Measurements from ENCODE around the gene TRAPPC3L.

The TRAPPC3L gene

DNA sequence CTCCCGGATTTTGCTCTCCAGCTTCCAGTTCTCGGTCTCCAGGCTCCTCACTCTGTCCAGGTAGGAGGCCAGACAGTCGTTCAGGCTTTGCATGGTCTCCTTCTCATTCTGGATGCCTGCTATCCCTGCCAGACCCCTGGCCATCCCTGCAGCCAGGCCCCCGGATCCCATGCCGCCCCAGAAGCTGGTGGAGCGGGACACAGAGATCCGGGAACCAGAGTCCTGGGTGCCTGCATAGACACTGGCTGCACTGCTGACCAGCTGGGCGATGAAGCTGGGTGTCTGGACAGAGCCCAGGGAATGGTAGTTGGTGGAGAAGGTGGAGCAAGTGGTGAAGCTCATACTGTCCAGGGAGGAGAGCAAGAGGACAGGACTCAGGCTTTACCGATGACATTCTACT lies 87.2 kb downstream of the TRAPPC3L start:
- no peaks in the 10 kb centered on the region for H3K9me3 ChIP-seq (ENCODE audit: control insufficient read depth, low read length)
- no peak overlapping the region for H2AFZ ChIP-seq
- H3K79me2 ChIP-seq: no peaks in the 10 kb centered on the region
- no peak overlapping the region for H3K4me2 ChIP-seq (ENCODE audit: low read length)
- peaks cover 3% of the 10 kb centered on the region for H3K4me1 ChIP-seq
- no peak overlapping the region for H3K9ac ChIP-seq
- no peak overlapping the region for H3K27ac ChIP-seq
- TF ChIP-seq, protein P1, sequence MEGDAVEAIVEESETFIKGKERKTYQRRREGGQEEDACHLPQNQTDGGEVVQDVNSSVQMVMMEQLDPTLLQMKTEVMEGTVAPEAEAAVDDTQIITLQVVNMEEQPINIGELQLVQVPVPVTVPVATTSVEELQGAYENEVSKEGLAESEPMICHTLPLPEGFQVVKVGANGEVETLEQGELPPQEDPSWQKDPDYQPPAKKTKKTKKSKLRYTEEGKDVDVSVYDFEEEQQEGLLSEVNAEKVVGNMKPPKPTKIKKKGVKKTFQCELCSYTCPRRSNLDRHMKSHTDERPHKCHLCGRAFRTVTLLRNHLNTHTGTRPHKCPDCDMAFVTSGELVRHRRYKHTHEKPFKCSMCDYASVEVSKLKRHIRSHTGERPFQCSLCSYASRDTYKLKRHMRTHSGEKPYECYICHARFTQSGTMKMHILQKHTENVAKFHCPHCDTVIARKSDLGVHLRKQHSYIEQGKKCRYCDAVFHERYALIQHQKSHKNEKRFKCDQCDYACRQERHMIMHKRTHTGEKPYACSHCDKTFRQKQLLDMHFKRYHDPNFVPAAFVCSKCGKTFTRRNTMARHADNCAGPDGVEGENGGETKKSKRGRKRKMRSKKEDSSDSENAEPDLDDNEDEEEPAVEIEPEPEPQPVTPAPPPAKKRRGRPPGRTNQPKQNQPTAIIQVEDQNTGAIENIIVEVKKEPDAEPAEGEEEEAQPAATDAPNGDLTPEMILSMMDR (IDR thresholded peaks at IDR 0.05): no peak
- no peak overlapping the region for H3K4me3 ChIP-seq (ENCODE audit: low read depth, low read length)
- no peaks in the 10 kb centered on the region for H3K36me3 ChIP-seq (ENCODE audit: control insufficient read depth, insufficient read depth, low read length)
- no peaks in the 10 kb centered on the region for H3K27me3 ChIP-seq (ENCODE audit: control insufficient read depth, insufficient read depth, low read length)

DNA sequence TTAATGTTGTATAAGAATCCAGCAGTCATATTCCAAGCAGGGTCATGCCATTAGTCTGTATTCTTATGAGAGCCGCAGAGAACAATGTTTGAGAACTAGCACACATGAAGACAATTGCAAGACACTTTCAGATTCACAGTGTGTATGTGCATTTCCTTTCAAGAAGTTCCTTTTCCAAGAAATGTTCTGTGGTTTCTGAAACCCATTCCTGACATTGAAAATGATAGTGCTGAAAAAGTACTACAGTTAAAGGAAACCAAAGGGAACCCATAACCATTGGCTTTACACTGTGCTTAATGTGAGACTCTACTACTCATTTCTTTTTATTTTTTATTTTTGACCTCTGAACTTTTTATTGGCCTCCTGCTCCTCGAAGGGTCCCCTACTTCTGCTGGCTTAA lies 88.6 kb downstream of the TRAPPC3L start:
- no peaks in the 10 kb centered on the region for H3K4me1 ChIP-seq
- H2AFZ ChIP-seq: no peak overlapping the region
- no peaks in the 10 kb centered on the region for H3K9me3 ChIP-seq (ENCODE audit: control insufficient read depth, low read length)
- no peak overlapping the region for H3K9ac ChIP-seq
- H3K27me3 ChIP-seq (ENCODE audit: control insufficient read depth, insufficient read depth, low read length): no peaks in the 10 kb centered on the region
- H3K36me3 ChIP-seq (ENCODE audit: control insufficient read depth, insufficient read depth, low read length): no peaks in the 10 kb centered on the region
- no peak overlapping the region for H3K27ac ChIP-seq
- TF ChIP-seq, protein P1 (IDR thresholded peaks at IDR 0.05): no peak
- no peak overlapping the region for H3K4me2 ChIP-seq (ENCODE audit: low read length)
- no peaks in the 10 kb centered on the region for H3K79me2 ChIP-seq
- H3K4me3 ChIP-seq (ENCODE audit: low read depth, low read length): no peak overlapping the region

DNA sequence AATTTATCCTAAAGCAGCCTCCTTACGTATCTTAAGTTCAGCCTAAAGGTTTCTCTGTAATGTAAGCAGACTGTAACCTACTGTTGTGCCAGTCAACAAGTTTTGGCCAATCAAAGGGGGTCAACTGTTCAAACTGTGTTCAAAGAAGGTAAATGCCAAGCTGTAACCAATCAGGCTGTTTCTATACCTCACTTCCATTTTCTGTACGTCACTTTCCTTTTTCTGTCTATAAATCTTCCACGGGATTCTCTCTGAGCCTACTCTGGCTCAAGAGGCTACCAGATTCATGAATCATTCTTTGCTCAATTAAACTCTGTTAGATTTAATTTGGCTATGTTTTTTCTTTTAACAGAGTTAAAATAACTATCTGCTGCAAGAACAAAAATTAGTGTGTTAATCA lies 89.4 kb downstream of the TRAPPC3L start:
- no peak overlapping the region for H3K4me2 ChIP-seq (ENCODE audit: low read length)
- no peaks in the 10 kb centered on the region for H3K4me1 ChIP-seq
- TF ChIP-seq, protein P1 (IDR thresholded peaks at IDR 0.05): no peak
- no peak overlapping the region for H3K27ac ChIP-seq
- no peaks in the 10 kb centered on the region for H3K79me2 ChIP-seq
- no peak overlapping the region for H3K4me3 ChIP-seq (ENCODE audit: low read depth, low read length)
- no peaks in the 10 kb centered on the region for H3K9me3 ChIP-seq (ENCODE audit: control insufficient read depth, low read length)
- H2AFZ ChIP-seq: no peak overlapping the region
- no peaks in the 10 kb centered on the region for H3K27me3 ChIP-seq (ENCODE audit: control insufficient read depth, insufficient read depth, low read length)
- no peak overlapping the region for H3K9ac ChIP-seq
- H3K36me3 ChIP-seq (ENCODE audit: control insufficient read depth, insufficient read depth, low read length): no peaks in the 10 kb centered on the region

DNA sequence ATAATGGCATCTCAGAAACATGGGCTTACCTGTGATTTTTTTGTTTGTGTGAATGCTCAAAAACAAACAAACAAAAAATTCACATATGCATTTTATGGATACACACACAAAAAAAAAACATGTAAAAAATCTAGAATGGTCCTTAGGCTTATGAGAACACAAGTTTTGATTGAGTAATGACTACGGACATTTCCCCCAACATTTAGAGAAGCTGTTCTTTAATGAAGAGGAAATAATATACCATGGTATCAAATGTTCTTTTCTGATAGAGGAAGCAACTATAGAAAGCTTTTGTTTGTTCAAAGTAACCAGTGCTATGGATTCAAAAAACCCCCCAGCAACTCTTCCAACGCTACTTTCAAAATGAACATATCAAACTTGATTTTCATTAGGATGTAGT lies 93.0 kb downstream of the TRAPPC3L start:
- H2AFZ ChIP-seq: no peak overlapping the region
- TF ChIP-seq, protein P1 (IDR thresholded peaks at IDR 0.05): no peak
- H3K9me3 ChIP-seq (ENCODE audit: control insufficient read depth, low read length): no peaks in the 10 kb centered on the region
- no peaks in the 10 kb centered on the region for H3K79me2 ChIP-seq
- no peak overlapping the region for H3K4me3 ChIP-seq (ENCODE audit: low read depth, low read length)
- no peak overlapping the region for H3K27ac ChIP-seq
- no peaks in the 10 kb centered on the region for H3K27me3 ChIP-seq (ENCODE audit: control insufficient read depth, insufficient read depth, low read length)
- H3K4me1 ChIP-seq: no peaks in the 10 kb centered on the region
- H3K9ac ChIP-seq: no peak overlapping the region
- no peak overlapping the region for H3K4me2 ChIP-seq (ENCODE audit: low read length)
- H3K36me3 ChIP-seq (ENCODE audit: control insufficient read depth, insufficient read depth, low read length): no peaks in the 10 kb centered on the region

DNA sequence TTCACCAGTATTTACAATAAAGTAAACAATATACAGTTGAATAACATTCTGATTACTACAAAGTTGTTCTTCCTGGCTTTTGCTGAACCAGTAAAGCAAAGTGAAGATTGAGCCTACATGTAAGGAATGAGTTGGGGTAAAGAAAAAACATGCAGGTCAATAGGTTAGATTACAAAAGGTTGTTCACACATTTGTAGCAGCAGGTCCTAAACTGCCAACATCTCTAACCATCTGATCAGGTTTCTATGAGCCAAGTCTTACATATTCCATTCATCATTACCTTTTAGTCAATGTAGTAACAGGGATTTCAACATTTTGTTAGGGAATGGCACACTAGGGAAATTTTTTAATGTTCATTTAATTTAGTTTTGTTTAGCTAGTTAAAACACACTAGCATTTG lies 93.6 kb downstream of the TRAPPC3L start:
- no peak overlapping the region for H3K27ac ChIP-seq
- H3K4me3 ChIP-seq (ENCODE audit: low read depth, low read length): no peak overlapping the region
- no peaks in the 10 kb centered on the region for H3K79me2 ChIP-seq
- no peak overlapping the region for H3K4me2 ChIP-seq (ENCODE audit: low read length)
- H3K4me1 ChIP-seq: no peaks in the 10 kb centered on the region
- H3K36me3 ChIP-seq (ENCODE audit: control insufficient read depth, insufficient read depth, low read length): no peaks in the 10 kb centered on the region
- no peak overlapping the region for H3K9ac ChIP-seq
- no peaks in the 10 kb centered on the region for H3K27me3 ChIP-seq (ENCODE audit: control insufficient read depth, insufficient read depth, low read length)
- TF ChIP-seq, protein P1 (IDR thresholded peaks at IDR 0.05): no peak
- H3K9me3 ChIP-seq (ENCODE audit: control insufficient read depth, low read length): no peaks in the 10 kb centered on the region
- no peak overlapping the region for H2AFZ ChIP-seq

Measured in parathyroid adenoma (tissue), 2 donors.